ENCODE data around the gene JAKMIP1. TPM values are rescaled to one million over a fixed set of nuclear protein-coding genes. Genes with fewer than 3 reads are reported as not detected.
A peak's percentile ranks its signal among the peaks of the same experiment; 100 is the strongest.

JAKMIP1 gene
- total and polyA plus RNA-seq, 2 donors (not counting 1 experiment from before 2014, with no cell fraction given): 0.49 to 1.0 TPM

DNA sequence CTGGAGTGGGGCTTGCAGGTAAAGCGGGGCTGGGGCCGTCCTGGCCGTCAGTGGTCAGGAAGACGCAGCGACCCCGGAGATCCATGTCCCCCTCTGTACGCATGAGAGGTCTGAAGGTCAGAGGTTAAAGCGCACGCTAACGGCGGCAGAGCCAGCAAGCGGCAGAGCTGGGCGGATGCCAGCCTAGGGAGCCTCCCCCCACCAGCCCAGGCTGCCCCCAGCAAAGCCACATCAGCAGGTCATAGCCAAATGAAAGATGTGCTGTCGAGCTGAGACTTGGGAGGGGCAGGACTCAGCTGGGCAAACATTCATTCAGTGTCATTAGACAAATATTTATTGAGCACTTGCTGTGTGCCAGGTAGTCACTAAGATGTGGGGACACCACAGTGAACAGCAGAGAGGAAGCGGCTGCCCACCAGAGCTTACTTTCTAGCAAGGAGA, 593 bp upstream of the JAKMIP1 start:
- no peak overlapping the region for H3K27ac Mint-ChIP-seq
- no peaks in the 10 kb centered on the region for H3K36me3 ChIP-seq (replicated peaks in 1 of 2; ENCODE audit: control extremely low read depth in 1 of 2, control insufficient read depth in 1 of 2, extremely low read depth in 1 of 2, insufficient read depth in 2 of 2, low read length in 1 of 2)
- peaks cover 0 to 36% (median 19%) of the 10 kb centered on the region in 4 experiments for H3K27me3 ChIP-seq (replicated peaks in 1 of 4; ENCODE audit: control extremely low read depth in 1 of 4, control insufficient read depth in 3 of 4, insufficient read depth in 4 of 4, low read length in 3 of 4)
- peak overlapping the region; percentile 65 for H3K4me2 ChIP-seq (replicated peaks; ENCODE audit: low read depth, low read length, poor library complexity, severe bottlenecking)
- no peaks in the 10 kb centered on the region for H4K20me1 ChIP-seq (ENCODE audit: control insufficient read depth, insufficient read depth, low read length, poor library complexity, severe bottlenecking)
- POLR2A ChIA-PET: no interaction called here
- peaks cover 33% of the 10 kb centered on the region for H3K27me3 Mint-ChIP-seq
- H3K4me3 Mint-ChIP-seq: peak overlapping the region; percentile 74
- peak overlapping the region; percentile 22 for H2AFZ ChIP-seq (ENCODE audit: insufficient read depth, low read depth, low read length, poor library complexity, severe bottlenecking)
- ATAC-seq (ENCODE audit: low read depth): no peak
- H3K4me1 Mint-ChIP-seq: peaks cover 25% of the 10 kb centered on the region
- no peak for DNase-seq
- no peak for TF ChIP-seq EZH2 (IDR thresholded peaks at IDR 0.05; ENCODE audit: borderline replicate concordance, insufficient read depth, low read depth, low read length, poor library complexity, severe bottlenecking)
- TF ChIP-seq, protein P1, sequence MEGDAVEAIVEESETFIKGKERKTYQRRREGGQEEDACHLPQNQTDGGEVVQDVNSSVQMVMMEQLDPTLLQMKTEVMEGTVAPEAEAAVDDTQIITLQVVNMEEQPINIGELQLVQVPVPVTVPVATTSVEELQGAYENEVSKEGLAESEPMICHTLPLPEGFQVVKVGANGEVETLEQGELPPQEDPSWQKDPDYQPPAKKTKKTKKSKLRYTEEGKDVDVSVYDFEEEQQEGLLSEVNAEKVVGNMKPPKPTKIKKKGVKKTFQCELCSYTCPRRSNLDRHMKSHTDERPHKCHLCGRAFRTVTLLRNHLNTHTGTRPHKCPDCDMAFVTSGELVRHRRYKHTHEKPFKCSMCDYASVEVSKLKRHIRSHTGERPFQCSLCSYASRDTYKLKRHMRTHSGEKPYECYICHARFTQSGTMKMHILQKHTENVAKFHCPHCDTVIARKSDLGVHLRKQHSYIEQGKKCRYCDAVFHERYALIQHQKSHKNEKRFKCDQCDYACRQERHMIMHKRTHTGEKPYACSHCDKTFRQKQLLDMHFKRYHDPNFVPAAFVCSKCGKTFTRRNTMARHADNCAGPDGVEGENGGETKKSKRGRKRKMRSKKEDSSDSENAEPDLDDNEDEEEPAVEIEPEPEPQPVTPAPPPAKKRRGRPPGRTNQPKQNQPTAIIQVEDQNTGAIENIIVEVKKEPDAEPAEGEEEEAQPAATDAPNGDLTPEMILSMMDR (IDR thresholded peaks at IDR 0.05): no peak
- CTCF ChIA-PET: no interaction called here
- H3K9me3 ChIP-seq (ENCODE audit: control extremely low read depth in 1 of 3, control insufficient read depth in 2 of 3, insufficient read depth in 1 of 3, low read length in 2 of 3): peaks cover 0 to 29% (median 0%) of the 10 kb centered on the region in 3 donors
- no peaks in the 10 kb centered on the region for H3K79me2 ChIP-seq (ENCODE audit: control insufficient read depth, insufficient read depth, low read length)
- 35% methylated on average over 14 of the region's 15 CpGs for WGBS (ENCODE audit: insufficient coverage)
- peaks cover 7% of the 10 kb centered on the region for H3K9me3 Mint-ChIP-seq (ENCODE audit: insufficient read depth)
- H3K4me1 ChIP-seq (ENCODE audit: control insufficient read depth in 2 of 2, insufficient read depth in 2 of 2, low read length in 2 of 2): peaks cover 15 to 16% of the 10 kb centered on the region in 2 donors
- H3K9ac ChIP-seq (ENCODE audit: low read length): peak overlapping the region; percentile 23
- no peak overlapping the region for H3K27ac ChIP-seq (ENCODE audit: low read length in 2 of 2)
- H3K4me3 ChIP-seq (ENCODE audit: control extremely low read depth in 1 of 5, extremely low read depth in 1 of 5, insufficient read depth in 1 of 5, low read depth in 2 of 5, low read length in 4 of 5): peak overlapping the region in 4 of 5 experiments; percentile 14 to 34 (median 27)
- intact Hi-C loops (cut with micrococcal nuclease): no loop called here

DNA sequence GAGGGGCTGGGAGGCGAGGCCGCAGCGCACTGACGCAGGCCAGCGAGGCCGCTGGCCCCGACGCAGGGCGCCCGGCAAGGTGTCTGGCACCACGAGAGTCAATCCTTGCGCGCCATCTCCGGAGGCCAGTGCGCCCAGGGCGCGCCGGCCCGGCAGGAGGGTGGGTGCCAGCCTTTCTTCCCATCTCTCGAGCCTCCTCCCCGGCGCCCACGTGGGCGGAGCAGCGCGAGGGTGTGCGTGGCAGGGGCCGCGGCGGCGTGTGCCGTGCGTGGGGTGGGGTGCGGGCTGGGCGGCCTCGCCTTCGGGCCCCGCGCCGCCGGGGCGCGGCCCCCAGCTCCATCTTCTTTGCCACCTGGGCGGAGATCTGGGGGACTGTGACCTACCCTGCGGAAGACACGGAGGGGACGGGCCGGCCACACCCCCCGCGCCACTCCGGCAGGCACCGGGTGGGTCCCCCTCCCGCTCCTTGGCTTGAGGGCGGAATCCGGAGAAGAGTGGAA, 877 bp downstream of the JAKMIP1 start:
- peak overlapping the region; percentile 76 for H3K4me3 Mint-ChIP-seq
- Histone ChIP-seq H3K27me3 (replicated peaks in 1 of 4; ENCODE audit: control extremely low read depth in 1 of 4, control insufficient read depth in 3 of 4, insufficient read depth in 4 of 4, low read length in 3 of 4) (peaks cover 0 to 43% (median 19%) of the 10 kb centered on the region in 4 experiments), H3K9me3 (ENCODE audit: control extremely low read depth in 1 of 3, control insufficient read depth in 2 of 3, insufficient read depth in 1 of 3, low read length in 2 of 3) (peaks cover 0 to 29% (median 0%) of the 10 kb centered on the region in 3 donors), H2AFZ (ENCODE audit: insufficient read depth, low read depth, low read length, poor library complexity, severe bottlenecking) (peak overlapping the region; percentile 60), H3K4me2 (replicated peaks; ENCODE audit: low read depth, low read length, poor library complexity, severe bottlenecking) (peak overlapping the region; percentile 81), H3K9ac (ENCODE audit: low read length) (peak overlapping the region; percentile 56), H3K4me1 (ENCODE audit: control insufficient read depth in 2 of 2, insufficient read depth in 2 of 2, low read length in 2 of 2) (peaks cover 15 to 16% of the 10 kb centered on the region in 2 donors), H3K36me3 (replicated peaks in 1 of 2; ENCODE audit: control extremely low read depth in 1 of 2, control insufficient read depth in 1 of 2, extremely low read depth in 1 of 2, insufficient read depth in 2 of 2, low read length in 1 of 2) (no peaks in the 10 kb centered on the region), H3K79me2 (ENCODE audit: control insufficient read depth, insufficient read depth, low read length) (no peaks in the 10 kb centered on the region), H3K4me3 (ENCODE audit: control extremely low read depth in 1 of 5, extremely low read depth in 1 of 5, insufficient read depth in 1 of 5, low read depth in 2 of 5, low read length in 4 of 5) (peak overlapping the region in 4 of 5 experiments; percentile 15 to 59 (median 48)), H3K27ac (ENCODE audit: low read length in 2 of 2) (no peak overlapping the region), H4K20me1 (ENCODE audit: control insufficient read depth, insufficient read depth, low read length, poor library complexity, severe bottlenecking) (no peaks in the 10 kb centered on the region)
- intact Hi-C loops (cut with micrococcal nuclease): no loop called here
- TF ChIP-seq, protein P1 (IDR thresholded peaks at IDR 0.05): no peak
- no peak for TF ChIP-seq EZH2 (IDR thresholded peaks at IDR 0.05; ENCODE audit: borderline replicate concordance, insufficient read depth, low read depth, low read length, poor library complexity, severe bottlenecking)
- H3K9me3 Mint-ChIP-seq (ENCODE audit: insufficient read depth): peaks cover 7% of the 10 kb centered on the region
- H3K4me1 Mint-ChIP-seq: peaks cover 25% of the 10 kb centered on the region
- CTCF ChIA-PET: no interaction called here
- H3K27me3 Mint-ChIP-seq: peaks cover 30% of the 10 kb centered on the region
- H3K27ac Mint-ChIP-seq: no peak overlapping the region
- WGBS (ENCODE audit: insufficient coverage): 6% methylated on average over 44 of the region's 55 CpGs
- POLR2A ChIA-PET: interaction anchor here (0.6 to 0.7 kb wide), 2 partner anchors 61 to 1952 kb away, joined by 3 to 4 read pairs; partner anchors contain the start of gene TMEM128
- DNase-seq: peak; percentile 27
- no peak for ATAC-seq (ENCODE audit: low read depth)
